ENCODE results near the gene PRR19.

DNA sequence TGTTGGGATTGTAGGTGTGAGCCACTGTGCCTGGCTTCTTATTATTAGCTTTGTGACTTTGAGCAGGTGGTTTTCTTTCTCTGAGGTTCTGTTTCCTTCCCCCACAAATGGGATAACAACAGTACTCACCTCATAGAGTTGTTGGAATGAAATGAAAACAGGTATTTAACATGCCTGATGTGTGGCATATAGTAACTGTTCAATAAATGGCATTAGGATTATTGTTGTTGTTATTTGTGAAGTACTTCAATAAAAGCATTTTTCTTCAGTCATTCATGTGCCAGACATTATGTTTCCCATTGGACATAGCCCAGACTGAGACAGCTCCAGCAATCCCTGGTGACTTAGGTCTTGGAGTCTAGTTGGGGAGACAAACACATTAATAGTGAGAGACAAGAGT lies 25.0 kb downstream of the PRR19 start:
- TF ChIP-seq CTCF (IDR thresholded peaks at IDR 0.05; ENCODE audit: insufficient read depth, low read length): no peak
- no peak for TF ChIP-seq POLR2AphosphoS5 (IDR thresholded peaks at IDR 0.05; ENCODE audit: low read depth)
- TF ChIP-seq REST (IDR thresholded peaks at IDR 0.05; ENCODE audit: insufficient replicate concordance, low read depth): no peak

Measured in HL-60 (cell line).